H1 (cell line): ENCODE data around the gene AVPR2. TPM values are rescaled to one million over a fixed set of nuclear protein-coding genes. Genes with fewer than 3 reads are reported as not detected.

Experiments
- CTCF ChIA-PET: fragments of 300-600 bp; sonication (Branson Sonifier 250); formaldehyde crosslinking; loops from one replicate; lab custom pipeline; 2021; ENCODE audit not compliant: partially characterized antibody; lab: Charles Lee
- POLR2A ChIA-PET: fragments of 300-600 bp; sonication (Branson Sonifier 250); formaldehyde crosslinking; loops from one replicate; lab custom pipeline; 2021; ENCODE audit warnings: inconsistent platforms; ENCODE audit not compliant: partially characterized antibody; lab: Charles Lee
- DNase-seq, 2 experiments: peaks; one replicate each; pipeline versions ENCODE4 v3.0.0 to v3.0.0-alpha.2; 2010 to 2022; ENCODE audit warnings: low spot score in 2 of 2, low read depth in 1 of 2, mixed read lengths in 1 of 2
- FAIRE-seq: peaks from 2 replicates; lab custom pipeline; 2011; peaks lifted over from hg19 to GRCh38; lab: Jason Lieb, UNC
- H2AFZ ChIP-seq: 2 replicates; pipeline ENCODE4 v1.8.1; 2012; ENCODE audit warnings: low read length, inconsistent platforms
- H2AK5ac ChIP-seq: 2 replicates; pipeline ENCODE4 v1.6.1; 2013; ENCODE audit warnings: low read depth, low read length
- H2BK120ac ChIP-seq: replicated peaks from 2 replicates; pipeline ENCODE3; 2013; ENCODE audit warnings: low read depth, low read length, inconsistent platforms
- H2BK12ac ChIP-seq: 2 replicates; pipeline ENCODE4 v1.6.1; 2013; ENCODE audit warnings: low read depth, low read length
- H2BK15ac ChIP-seq: 2 replicates; pipeline ENCODE4 v1.6.1; 2013; ENCODE audit warnings: low read length
- H2BK20ac ChIP-seq: 2 replicates; pipeline ENCODE4 v1.6.1; 2013; ENCODE audit warnings: low read length
- H2BK5ac ChIP-seq: 2 replicates; pipeline ENCODE4 v1.6.1; 2013; ENCODE audit warnings: low read depth, low read length
- H3K14ac ChIP-seq: 2 replicates; pipeline ENCODE4 v1.6.1; 2013; ENCODE audit warnings: inconsistent platforms; ENCODE audit not compliant: insufficient read length
- H3K18ac ChIP-seq: 2 replicates; pipeline ENCODE4 v1.6.1; 2013; ENCODE audit warnings: low read length; ENCODE audit errors: extremely low read depth
- H3K23ac ChIP-seq: 2 replicates; pipeline ENCODE4 v1.6.1; 2013; ENCODE audit warnings: inconsistent platforms; ENCODE audit not compliant: insufficient read length
- H3K23me2 ChIP-seq: 2 replicates; pipeline ENCODE4 v1.6.1; 2013; ENCODE audit warnings: low read depth, low read length
- H3K27ac ChIP-seq: 2 replicates; pipeline ENCODE4 v1.6.1; 2011; ENCODE audit warnings: low read depth, low read length, inconsistent platforms
- H3K27me3 ChIP-seq, 4 experiments: replicated peaks in 1 of 4; 1 replicate in 1 of 4; 2 replicates in 3 of 4; pipeline versions ENCODE4 v1.6.1 to v1.8.1; 2011 to 2013; ENCODE audit warnings: low read length in 3 of 4, mild to moderate bottlenecking in 3 of 4, inconsistent platforms in 2 of 4, mixed read lengths in 2 of 4, moderate library complexity in 1 of 4; ENCODE audit not compliant: control insufficient read depth in 3 of 4, insufficient read depth in 3 of 4; ENCODE audit errors: extremely low read depth in 1 of 4
- H3K36me3 ChIP-seq, 4 experiments: 2 replicates each; pipeline versions ENCODE4 v1.6.1 to v1.8.1; 2011 to 2013; ENCODE audit warnings: mild to moderate bottlenecking in 4 of 4, low read length in 3 of 4, moderate library complexity in 2 of 4, control low read depth in 1 of 4, inconsistent platforms in 1 of 4; ENCODE audit not compliant: insufficient read depth in 4 of 4, control insufficient read depth in 2 of 4
- H3K4ac ChIP-seq: replicated peaks from 2 replicates; pipeline ENCODE3; 2013; ENCODE audit warnings: low read length, low read depth, mixed read lengths, inconsistent platforms; ENCODE audit not compliant: insufficient read length
- H3K4me1 ChIP-seq, 4 experiments: replicated peaks in 1 of 4; 1 replicate in 1 of 4; 2 replicates in 3 of 4; pipeline versions ENCODE4 v1.6.1 to v1.8.1; 2011 to 2013; ENCODE audit warnings: low read length in 3 of 4, inconsistent platforms in 2 of 4, mixed read lengths in 1 of 4; ENCODE audit not compliant: insufficient read depth in 4 of 4, control insufficient read depth in 3 of 4
- H3K4me2 ChIP-seq, 2 experiments: 2 replicates each; pipeline versions ENCODE4 v1.6.1 to v1.8.1; 2011 to 2013; ENCODE audit warnings: low read depth in 2 of 2, low read length in 2 of 2, control low read depth in 1 of 2, inconsistent platforms in 1 of 2, mild to moderate bottlenecking in 1 of 2; ENCODE audit not compliant: insufficient read depth in 1 of 2
- H3K4me3 ChIP-seq, 4 experiments: fragments of 200-600, 300-600 bp in 1 of 4; sonication (generic), shearing (Covaris generic), sonication (Bioruptor Twin) in 1 of 4; 2 replicates each; pipeline versions ENCODE4 v1.5.1 to v1.8.1; 2011 to 2016; ENCODE audit warnings: low read length in 4 of 4, low read depth in 3 of 4, control low read depth in 2 of 4, inconsistent platforms in 2 of 4, mild to moderate bottlenecking in 2 of 4, mixed read lengths in 1 of 4, moderate library complexity in 1 of 4; ENCODE audit not compliant: insufficient read depth in 2 of 4; ENCODE audit errors: extremely low read depth in 1 of 4
- H3K56ac ChIP-seq: replicated peaks from 2 replicates; pipeline ENCODE3; 2013; ENCODE audit warnings: low read depth, mild to moderate bottlenecking, mixed read lengths, low read length, inconsistent platforms; ENCODE audit not compliant: insufficient read length
- H3K79me1 ChIP-seq: 2 replicates; pipeline ENCODE4 v1.6.1; 2013; ENCODE audit warnings: low read depth, low read length, control low read depth
- H3K79me2 ChIP-seq, 2 experiments: 2 replicates each; pipeline versions ENCODE4 v1.6.1 to v1.8.1; 2012 to 2013; ENCODE audit warnings: low read length in 2 of 2, mild to moderate bottlenecking in 2 of 2, inconsistent platforms in 1 of 2; ENCODE audit not compliant: insufficient read depth in 2 of 2, control insufficient read depth in 1 of 2
- H3K9ac ChIP-seq, 4 experiments: replicated peaks in 1 of 4; 1 replicate in 1 of 4; 2 replicates in 3 of 4; pipeline versions ENCODE4 v1.6.1 to v1.8.1; 2011 to 2013; ENCODE audit warnings: low read depth in 3 of 4, low read length in 3 of 4, control low read depth in 2 of 4, mild to moderate bottlenecking in 2 of 4, moderate library complexity in 2 of 4, inconsistent platforms in 1 of 4; ENCODE audit errors: extremely low read depth in 1 of 4
- H3K9me3 ChIP-seq, 2 experiments: 2 replicates each; pipeline versions ENCODE4 v1.6.1 to v1.8.1; 2012 to 2013; ENCODE audit warnings: mild to moderate bottlenecking in 2 of 2, moderate library complexity in 2 of 2, control low read depth in 1 of 2, inconsistent platforms in 1 of 2, low read depth in 1 of 2, low read length in 1 of 2, mixed read lengths in 1 of 2; ENCODE audit not compliant: insufficient read depth in 2 of 2
- H4K20me1 ChIP-seq, 2 experiments: replicated peaks in 1 of 2; 2 replicates each; pipeline versions ENCODE3 to v1.8.1; 2011 to 2013; ENCODE audit warnings: inconsistent platforms in 2 of 2, low read length in 2 of 2, mild to moderate bottlenecking in 1 of 2; ENCODE audit not compliant: insufficient read depth in 2 of 2, control insufficient read depth in 1 of 2
- H4K5ac ChIP-seq: 2 replicates; pipeline ENCODE4 v1.6.1; 2013; ENCODE audit warnings: low read length, low read depth, mixed read lengths, inconsistent platforms; ENCODE audit not compliant: insufficient read length
- H4K8ac ChIP-seq: 2 replicates; pipeline ENCODE4 v1.8.0; 2013; ENCODE audit warnings: mild to moderate bottlenecking, moderate library complexity, low read length, inconsistent platforms; ENCODE audit not compliant: insufficient read depth; ENCODE audit errors: extremely low read depth
- H4K91ac ChIP-seq: replicated peaks from 2 replicates; pipeline ENCODE3; 2013; ENCODE audit warnings: low read length, mixed read lengths, inconsistent platforms; ENCODE audit not compliant: insufficient read length
- CBX5 ChIP-seq: fragments of 300-800, 300-1000 bp; sonication (generic); IDR thresholded peaks from 2 replicates; pipeline ENCODE4 v1.7.1; 2016; ENCODE audit warnings: antibody characterized with exemption, low read length, low read depth
- RAD21 ChIP-seq, 2 experiments: IDR thresholded peaks in 1 of 2; conservative IDR thresholded peaks in 1 of 2; 2 replicates each; pipeline ENCODE4 v1.6.1; 2011; ENCODE audit warnings: low read depth in 2 of 2, low read length in 2 of 2, improper control_type of control experiment in 1 of 2, inconsistent platforms in 1 of 2, mild to moderate bottlenecking in 1 of 2, moderate library complexity in 1 of 2
- WGBS, 2 experiments: shearing (Covaris generic) in 1 of 2; methylation state at CpG; one replicate each; pipeline versions ENCODE4 v1.1.6 to v1.1.7; 2013 to 2015; ENCODE audit warnings: low lambda C conversion rate in 2 of 2, mixed read lengths in 2 of 2, inconsistent platforms in 1 of 2, low coverage in 1 of 2, missing lambda C conversion rate in 1 of 2; ENCODE audit not compliant: insufficient replicate concordance in 2 of 2, insufficient coverage in 1 of 2, insufficient read length in 1 of 2; ENCODE audit errors: extremely low coverage in 1 of 2, missing lambda C conversion rate in 1 of 2; 5-methylcytosine and 5-hydroxymethylcytosine counted together
- polyA plus RNA-seq, 7 experiments: library from polyadenylated mRNA; depleted of rRNA in 3 of 7; stranded (reverse) in 5 of 7; unstranded in 2 of 7; fragments of >200 nt in 5 of 7; fragments of 200-250 nt in 2 of 7; gene quantifications; 1 replicate in 5 of 7; 2 replicates in 1 of 7; 4 replicates in 1 of 7; pipeline versions ENCODE4 v1.2.1 to v1.2.3, GENCODE V29; 2011 to 2013; ENCODE audit warnings: missing spikeins in 2 of 7, mixed read lengths in 2 of 7
- total RNA-seq: library from RNA; stranded (reverse); fragmentation: NEBNext Ultra II Directional; extraction: Animal tissue kit (Norgen Biotek cat#: 25700); gene quantifications from 2 replicates; pipeline ENCODE4 v1.2.1, GENCODE V29; 2021
- TF ChIP-seq, protein P1 (sequence below): IDR thresholded peaks from 2 replicates; pipeline ENCODE4 v1.6.1; 2012; ENCODE audit warnings: inconsistent platforms
- TF ChIP-seq, protein P2 (sequence below), 3 experiments: IDR thresholded peaks; 1 replicate in 2 of 3; 2 replicates in 1 of 3; pipeline versions ENCODE4 v1.5.1 to v1.6.1; 2011; ENCODE audit warnings: low read length in 3 of 3, mild to moderate bottlenecking in 3 of 3, inconsistent platforms in 2 of 3, low read depth in 1 of 3, moderate library complexity in 1 of 3; ENCODE audit not compliant: insufficient read depth in 1 of 3; ENCODE audit errors: control extremely low read depth in 1 of 3

The AVPR2 gene
- total and polyA plus RNA-seq, 2 of the 8 experiments (the other 6 are each of a cell fraction or from before 2014, with no cell fraction given), result 0.09 TPM; not detected in 1

DNA sequence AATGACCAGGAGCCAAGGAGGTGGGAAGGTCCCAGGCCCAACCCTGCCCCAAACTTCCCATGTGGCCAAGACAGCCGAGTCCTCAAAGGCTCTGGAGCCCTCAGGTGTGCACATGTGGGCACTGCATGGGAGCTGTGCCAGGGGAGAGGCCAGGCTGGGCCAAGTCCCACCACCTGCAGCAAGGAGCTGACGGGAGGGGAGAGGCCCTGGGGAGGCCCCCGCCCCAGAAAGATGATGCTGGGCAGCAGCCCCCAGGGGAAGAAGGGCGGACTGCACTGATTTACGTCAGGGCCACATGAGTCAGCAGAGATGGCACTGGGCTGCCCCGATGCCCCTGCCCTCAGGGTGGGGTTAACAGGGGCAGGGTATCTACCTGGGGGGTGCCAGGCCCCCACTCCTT, 19.9 kb upstream of the AVPR2 start:
- Histone ChIP-seq H2BK15ac (no peak overlapping the region), H3K4me1 (peaks cover 4 to 36% (median 23%) of the 10 kb centered on the region in 4 experiments), H3K27me3 (peaks cover 0 to 17% (median under 1%) of the 10 kb centered on the region in 4 experiments; a peak in 3 of 7 replicates), H3K9me3 (no peaks in the 10 kb centered on the region), H3K79me2 (no peaks in the 10 kb centered on the region; a peak in 1 of 4 replicates), H2BK12ac (no peak overlapping the region), H3K79me1 (no peaks in the 10 kb centered on the region), H2BK120ac (no peak overlapping the region), H3K23me2 (peaks cover 8% of the 10 kb centered on the region; the same call in 1 of the 2 replicates), H3K4ac (no peak overlapping the region), H3K14ac (no peak overlapping the region), H4K8ac (no peak overlapping the region), H4K5ac (no peak overlapping the region), H3K23ac (no peak overlapping the region), H2BK20ac (no peak overlapping the region), H3K9ac (no peak overlapping the region), H2AFZ (no peak overlapping the region), H3K18ac (no peak overlapping the region), H3K36me3 (no peaks in the 10 kb centered on the region), H4K91ac (no peak overlapping the region), H2AK5ac (no peak overlapping the region), H3K27ac (no peak overlapping the region), H4K20me1 (peaks cover 0 to 2% of the 10 kb centered on the region in 2 experiments), H3K4me3 (peak overlapping the region in 2 of 4 experiments; percentile 51 to 64; a peak in 3 of 8 replicates), H3K4me2 (peak overlapping the region; percentile 74 to 78), H2BK5ac (no peak overlapping the region), H3K56ac (no peak overlapping the region)
- TF ChIP-seq, protein P1, sequence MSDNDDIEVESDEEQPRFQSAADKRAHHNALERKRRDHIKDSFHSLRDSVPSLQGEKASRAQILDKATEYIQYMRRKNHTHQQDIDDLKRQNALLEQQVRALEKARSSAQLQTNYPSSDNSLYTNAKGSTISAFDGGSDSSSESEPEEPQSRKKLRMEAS, result peak; percentile 19; the same call in 1 of the 2 replicates
- TF ChIP-seq, protein P2, sequence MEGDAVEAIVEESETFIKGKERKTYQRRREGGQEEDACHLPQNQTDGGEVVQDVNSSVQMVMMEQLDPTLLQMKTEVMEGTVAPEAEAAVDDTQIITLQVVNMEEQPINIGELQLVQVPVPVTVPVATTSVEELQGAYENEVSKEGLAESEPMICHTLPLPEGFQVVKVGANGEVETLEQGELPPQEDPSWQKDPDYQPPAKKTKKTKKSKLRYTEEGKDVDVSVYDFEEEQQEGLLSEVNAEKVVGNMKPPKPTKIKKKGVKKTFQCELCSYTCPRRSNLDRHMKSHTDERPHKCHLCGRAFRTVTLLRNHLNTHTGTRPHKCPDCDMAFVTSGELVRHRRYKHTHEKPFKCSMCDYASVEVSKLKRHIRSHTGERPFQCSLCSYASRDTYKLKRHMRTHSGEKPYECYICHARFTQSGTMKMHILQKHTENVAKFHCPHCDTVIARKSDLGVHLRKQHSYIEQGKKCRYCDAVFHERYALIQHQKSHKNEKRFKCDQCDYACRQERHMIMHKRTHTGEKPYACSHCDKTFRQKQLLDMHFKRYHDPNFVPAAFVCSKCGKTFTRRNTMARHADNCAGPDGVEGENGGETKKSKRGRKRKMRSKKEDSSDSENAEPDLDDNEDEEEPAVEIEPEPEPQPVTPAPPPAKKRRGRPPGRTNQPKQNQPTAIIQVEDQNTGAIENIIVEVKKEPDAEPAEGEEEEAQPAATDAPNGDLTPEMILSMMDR (IDR thresholded peaks at IDR 0.05; ENCODE audit: control extremely low read depth in 1 of 3, insufficient read depth in 1 of 3, low read depth in 1 of 3, low read length in 3 of 3), result peak in 2 of 3 experiments; percentile 53 to 65; a peak in 3 of 4 replicates
- TF ChIP-seq RAD21 (IDR thresholded peaks at IDR 0.05 in 1 of 2, conservative IDR thresholded peaks at IDR 0.05 in 1 of 2; ENCODE audit: low read depth in 2 of 2, low read length in 2 of 2), result peak; percentile 72 to 85
- no peak for TF ChIP-seq CBX5
- POLR2A ChIA-PET, result interaction anchor here (1.0 kb wide), 1 partner anchor 90 kb away, joined by 3 read pairs; the partner anchor contains the start of genes IDH3G and SSR4
- no peak for FAIRE-seq
- CTCF ChIA-PET, result interaction anchor here (0.6 to 2.4 kb wide), 13 partner anchors 13 to 122 kb away, joined by 3 to 7 read pairs (median 4); partner anchors contain the start of gene SSR4
- 84% methylated on average over 4 of the region's 6 CpGs; no CpG with 5 or more reads in 1 of the 2 experiments for WGBS, 2 experiments
- DNase-seq, result no peak
